IMR-90 (cell line): ENCODE measurements around the gene HS3ST1. TPM values are rescaled to one million over a fixed set of nuclear protein-coding genes. Genes with fewer than 3 reads are reported as not detected.

ENCODE experiments used
- ATAC-seq: fragments of 200-7000 bp; cut with Tn5 transposase; 2 replicates; pipeline ENCODE4 v1.9.1; 2020; ENCODE audit warnings: low read depth, mild to moderate bottlenecking, moderate library complexity
- BruUV-seq: library from RNA; stranded (reverse); fragments of 400-500 nt; replicated peaks from 2 replicates; lab custom pipeline; 2021; lab: Mats Ljungman, UMichigan
- CTCF ChIA-PET: fragments of 300-600 bp; formaldehyde crosslinking; extraction: SDS; loops from one replicate; lab custom pipeline; 2021; ENCODE audit warnings: antibody characterized with exemption; lab: Yijun Ruan, JAX
- POLR2A ChIA-PET: fragments of 300-600 bp; sonication (Branson Sonifier 250); formaldehyde crosslinking; loops from one replicate; lab custom pipeline; 2022; ENCODE audit warnings: antibody characterized with exemption; ENCODE audit not compliant: unreplicated experiment; lab: Charles Lee
- DNase-seq: peaks from one replicate; pipeline ENCODE4 v3.0.0; 2013
- H2AFZ ChIP-seq: replicated peaks from 2 replicates; pipeline ENCODE3; 2013; ENCODE audit warnings: low read length, mild to moderate bottlenecking; ENCODE audit not compliant: poor library complexity
- H2AK5ac ChIP-seq: 2 replicates; pipeline ENCODE4 v1.6.1; 2013; ENCODE audit warnings: low read depth, low read length, inconsistent platforms
- H2AK9ac ChIP-seq: replicated peaks from 2 replicates; pipeline ENCODE3; 2013; ENCODE audit warnings: mild to moderate bottlenecking, low read depth, low read length, moderate library complexity; ENCODE audit not compliant: poor library complexity
- H2BK120ac ChIP-seq: 2 replicates; pipeline ENCODE4 v1.6.1; 2013; ENCODE audit warnings: low read depth, low read length, inconsistent platforms
- H2BK15ac ChIP-seq: 3 replicates; pipeline ENCODE4 v1.6.1; 2013; ENCODE audit warnings: low read depth, low read length, inconsistent platforms
- H2BK20ac ChIP-seq: 2 replicates; pipeline ENCODE4 v1.6.1; 2013; ENCODE audit warnings: low read depth, mild to moderate bottlenecking, inconsistent platforms, low read length, moderate library complexity
- H2BK5ac ChIP-seq: 2 replicates; pipeline ENCODE4 v1.6.1; 2013; ENCODE audit warnings: mild to moderate bottlenecking, low read depth, low read length, inconsistent platforms; ENCODE audit not compliant: poor library complexity, severe bottlenecking
- H3K14ac ChIP-seq: replicated peaks from 2 replicates; pipeline ENCODE4 v1.6.1; 2013; ENCODE audit warnings: low read depth, low read length, inconsistent platforms
- H3K18ac ChIP-seq: 2 replicates; pipeline ENCODE4 v1.6.1; 2013; ENCODE audit warnings: low read depth, low read length, control low read depth
- H3K23ac ChIP-seq: 2 replicates; pipeline ENCODE4 v1.6.1; 2013; ENCODE audit warnings: low read depth, low read length, inconsistent platforms
- H3K27ac ChIP-seq: 2 replicates; pipeline ENCODE4 v1.5.1; 2013; ENCODE audit warnings: mild to moderate bottlenecking, control low read depth, low read length; ENCODE audit not compliant: insufficient read depth
- H3K27me3 ChIP-seq: 2 replicates; pipeline ENCODE4 v1.6.1; 2013; ENCODE audit warnings: low read length; ENCODE audit not compliant: control insufficient read depth, insufficient read depth
- H3K36me3 ChIP-seq: 2 replicates; pipeline ENCODE4 v1.6.1; 2013; ENCODE audit warnings: low read length, mixed read lengths; ENCODE audit not compliant: control insufficient read depth, insufficient read depth
- H3K4ac ChIP-seq: 2 replicates; pipeline ENCODE4 v1.6.1; 2013; ENCODE audit warnings: low read depth, low read length, inconsistent platforms
- H3K4me1 ChIP-seq: 2 replicates; pipeline ENCODE4 v1.6.1; 2013; ENCODE audit warnings: low read length, mixed read lengths; ENCODE audit not compliant: control insufficient read depth, insufficient read depth
- H3K4me2 ChIP-seq: 2 replicates; pipeline ENCODE4 v1.6.1; 2013; ENCODE audit warnings: low read depth, mild to moderate bottlenecking, control low read depth, low read length, moderate library complexity
- H3K4me3 ChIP-seq: 2 replicates; pipeline ENCODE4 v1.5.1; 2013; ENCODE audit warnings: low read depth, mild to moderate bottlenecking, control low read depth, low read length, moderate library complexity; ENCODE audit not compliant: insufficient read depth
- H3K56ac ChIP-seq: 2 replicates; pipeline ENCODE4 v1.6.1; 2013; ENCODE audit warnings: low read length, inconsistent platforms; ENCODE audit not compliant: insufficient read depth; ENCODE audit errors: extremely low read depth
- H3K79me1 ChIP-seq, 2 experiments: 2 replicates each; pipeline ENCODE4 v1.6.1; 2013; ENCODE audit warnings: low read length in 2 of 2, inconsistent platforms in 1 of 2, low read depth in 1 of 2
- H3K9ac ChIP-seq: 2 replicates; pipeline ENCODE4 v1.6.1; 2013; ENCODE audit warnings: low read depth, low read length, control low read depth
- H3K9me1 ChIP-seq: 2 replicates; pipeline ENCODE4 v1.6.1; 2013; ENCODE audit warnings: low read length, inconsistent platforms; ENCODE audit not compliant: insufficient read depth
- H3K9me3 ChIP-seq: 2 replicates; pipeline ENCODE4 v1.6.1; 2013; ENCODE audit warnings: low read length; ENCODE audit not compliant: control insufficient read depth, insufficient read depth
- H4K20me1 ChIP-seq: 2 replicates; pipeline ENCODE4 v1.6.1; 2013; ENCODE audit warnings: low read length, inconsistent platforms; ENCODE audit not compliant: insufficient read depth
- H4K5ac ChIP-seq: 2 replicates; pipeline ENCODE4 v1.6.1; 2013; ENCODE audit warnings: mild to moderate bottlenecking, low read depth, low read length, control low read depth
- H4K8ac ChIP-seq, 2 experiments: 2 replicates each; pipeline ENCODE4 v1.6.1; 2013; ENCODE audit warnings: low read depth in 2 of 2, low read length in 2 of 2, control low read depth in 1 of 2, inconsistent platforms in 1 of 2
- H4K91ac ChIP-seq: 2 replicates; pipeline ENCODE4 v1.6.1; 2013; ENCODE audit warnings: low read depth, low read length, inconsistent platforms; ENCODE audit not compliant: insufficient read depth
- BHLHE40 ChIP-seq: fragments of 150-350 bp; IDR thresholded peaks from 2 replicates; pipeline ENCODE4 v1.6.1; 2016; ENCODE audit warnings: mild to moderate bottlenecking, low read depth, low read length
- CEBPB ChIP-seq: IDR thresholded peaks from 2 replicates; pipeline ENCODE4 v1.6.1; 2012; ENCODE audit warnings: low read depth, low read length, improper control_type of control experiment
- CHD1 ChIP-seq: IDR thresholded peaks from 2 replicates; pipeline ENCODE4 v1.6.1; 2012; ENCODE audit warnings: low read depth, low read length, improper control_type of control experiment
- CTCF ChIP-seq: conservative IDR thresholded peaks from 2 replicates; pipeline ENCODE4 v1.5.1; 2012; ENCODE audit warnings: mild to moderate bottlenecking, low read depth, low read length, improper control_type of control experiment
- ELK1 ChIP-seq: fragments of 150-350 bp; IDR thresholded peaks from 2 replicates; pipeline ENCODE4 v1.6.1; 2016; ENCODE audit warnings: low read depth, mild to moderate bottlenecking, low read length, moderate library complexity, borderline replicate concordance
- FOS ChIP-seq: fragments of 150-350 bp; IDR thresholded peaks from 2 replicates; pipeline ENCODE4 v1.6.1; 2016; ENCODE audit warnings: low read depth, low read length
- MAFK ChIP-seq: IDR thresholded peaks from 2 replicates; pipeline ENCODE4 v1.6.1; 2012; ENCODE audit warnings: low read depth, low read length, improper control_type of control experiment
- MXI1 ChIP-seq: IDR thresholded peaks from 2 replicates; pipeline ENCODE4 v1.6.1; 2012; ENCODE audit warnings: low read depth, mild to moderate bottlenecking, low read length, moderate library complexity, borderline replicate concordance
- NFE2L2 ChIP-seq: fragments of 150-350 bp; IDR thresholded peaks from 2 replicates; pipeline ENCODE4 v1.6.1; 2016; ENCODE audit warnings: low read depth, mild to moderate bottlenecking, low read length
- RCOR1 ChIP-seq: IDR thresholded peaks from 2 replicates; pipeline ENCODE4 v1.6.1; 2012; ENCODE audit warnings: mild to moderate bottlenecking, low read length, improper control_type of control experiment; ENCODE audit not compliant: insufficient replicate concordance
- SMC3 ChIP-seq: fragments of 150-350 bp; IDR thresholded peaks from 2 replicates; pipeline ENCODE4 v1.6.1; 2016; ENCODE audit warnings: low read depth, mild to moderate bottlenecking, antibody characterized with exemption, low read length, moderate library complexity
- USF2 ChIP-seq: fragments of 150-350 bp; IDR thresholded peaks from 2 replicates; pipeline ENCODE4 v1.6.1; 2017; ENCODE audit warnings: mild to moderate bottlenecking, antibody characterized with exemption, low read length, low read depth
- WGBS, 2 experiments: methylation state at CpG; one replicate each; pipeline versions ENCODE4 v1.1.5 to v1.1.7; 2013; ENCODE audit warnings: missing lambda C conversion rate in 2 of 2; ENCODE audit not compliant: insufficient read length in 1 of 2; ENCODE audit errors: extremely low coverage in 2 of 2; 5-methylcytosine and 5-hydroxymethylcytosine counted together
- dilution Hi-C: fragments of 300-500 bp; cut with HindIII; formaldehyde crosslinking; loops from one replicate; pipeline ENCODE4 v1.14.3; 2018; ENCODE audit warnings: low sequenced_read_pairs; ENCODE audit not compliant: unreplicated experiment
- in situ Hi-C: fragments of 300-500 bp; cut with MboI; formaldehyde crosslinking; loops from 3 replicates; pipeline ENCODE4 v1.14.3; 2019; ENCODE audit warnings: low sequenced_read_pairs, inconsistent platforms, mixed read lengths
- intact Hi-C: fragments of 100-400 bp; cut with micrococcal nuclease; formaldehyde crosslinking; loops from 2 replicates; pipeline ENCODE4 v1.10.0; 2022
- polyA plus RNA-seq, 3 experiments: library from polyadenylated mRNA; depleted of rRNA; stranded (reverse); fragments of >200 nt; gene quantifications; 2 replicates each; pipeline ENCODE4 v1.2.3, GENCODE V29; 2012; ENCODE audit warnings: low replicate concordance in 1 of 3
- total RNA-seq: library from RNA; depleted of rRNA; stranded (reverse); fragments of >200 nt; gene quantifications from 2 replicates; pipeline ENCODE4 v1.2.3, GENCODE V29; 2012

The HS3ST1 gene
- total and polyA plus RNA-seq, 2 of the 4 experiments (the other 2 are of a cell fraction), result 0.09 TPM; not detected in 1

- no peak for TF ChIP-seq USF2
These were observed 2.0 kb downstream of the HS3ST1 start (continued) for GRCh38 chr4:11426731-11427120.

GRCh38 chr4:11426003-11426402 is 2.7 kb downstream of the HS3ST1 start:
- WGBS, 2 experiments, result no CpG with 5 or more reads among the region's 3 CpGs
- H2AK9ac ChIP-seq, result no peak overlapping the region
- no peaks in the 10 kb centered on the region for H3K79me1 ChIP-seq
- TF ChIP-seq FOS (no peak), CTCF (no peak), NFE2L2 (no peak), MXI1 (no peak), BHLHE40 (no peak), SMC3 (no peak), CHD1 (no peak), MAFK (no peak), RCOR1 (no peak), ELK1 (no peak), CEBPB (no peak)
- H4K20me1 ChIP-seq, result no peaks in the 10 kb centered on the region
- no peak overlapping the region for H2BK5ac ChIP-seq
- ChIA-PET CTCF (no interaction called here), POLR2A (no interaction called here)
- no peak overlapping the region for H2BK120ac ChIP-seq
- no peak overlapping the region for H4K5ac ChIP-seq
- DNase-seq (no peak), ATAC-seq (no peak)
- H2AK5ac ChIP-seq, result no peak overlapping the region
- H2BK15ac ChIP-seq, result no peak overlapping the region
- H2AFZ ChIP-seq, result no peak overlapping the region
- H2BK20ac ChIP-seq, result no peak overlapping the region
- dilution Hi-C loops, result no loop called here
- no peak overlapping the region for H3K4me3 ChIP-seq
- no peak overlapping the region for H3K9ac ChIP-seq
- peaks cover 33% of the 10 kb centered on the region for H3K27me3 ChIP-seq
- no peak overlapping the region for H3K56ac ChIP-seq
- no peak overlapping the region for H3K4me2 ChIP-seq
- in situ Hi-C loops, result no loop called here
- no peaks in the 10 kb centered on the region for H3K9me3 ChIP-seq
- H4K91ac ChIP-seq, result no peak overlapping the region
- no peak overlapping the region for H3K23ac ChIP-seq
- H3K9me1 ChIP-seq, result no peaks in the 10 kb centered on the region
- H3K27ac ChIP-seq, result no peak overlapping the region
- H3K14ac ChIP-seq, result no peak overlapping the region
- H3K4ac ChIP-seq, result no peak overlapping the region
- no peak overlapping the region for H3K18ac ChIP-seq
- no TSS peak for BruUV-seq
- H3K4me1 ChIP-seq, result no peaks in the 10 kb centered on the region
- H4K8ac ChIP-seq, result no peak overlapping the region
- intact Hi-C loops, result no loop called here
- no peaks in the 10 kb centered on the region for H3K36me3 ChIP-seq
